ENCODE measurements around the gene ESRRG.

DNA sequence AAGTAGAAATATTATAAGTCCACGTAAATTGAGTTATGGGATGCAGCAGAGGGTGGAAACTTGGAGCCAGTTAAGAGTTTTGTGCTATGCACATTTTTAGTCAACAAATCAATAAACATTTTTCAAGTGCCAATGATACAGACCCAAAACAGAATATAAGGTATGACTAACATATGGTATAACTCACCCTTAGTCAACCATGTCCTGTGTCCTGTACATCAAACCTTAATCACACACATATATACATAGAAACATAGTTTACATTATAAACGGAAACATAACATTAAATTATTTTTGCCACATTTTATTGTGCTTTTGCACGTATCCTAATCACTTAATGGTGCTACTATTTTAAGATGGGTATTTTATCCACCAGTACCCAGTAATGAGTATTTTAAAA is 163.9 kb downstream of the ESRRG start:
- TF ChIP-seq EP300 (IDR thresholded peaks at IDR 0.05) (no peak), CTCF (IDR thresholded peaks at IDR 0.05) (no peak)
